ENCODE data around the gene DISP1.

Gene DISP1

DNA sequence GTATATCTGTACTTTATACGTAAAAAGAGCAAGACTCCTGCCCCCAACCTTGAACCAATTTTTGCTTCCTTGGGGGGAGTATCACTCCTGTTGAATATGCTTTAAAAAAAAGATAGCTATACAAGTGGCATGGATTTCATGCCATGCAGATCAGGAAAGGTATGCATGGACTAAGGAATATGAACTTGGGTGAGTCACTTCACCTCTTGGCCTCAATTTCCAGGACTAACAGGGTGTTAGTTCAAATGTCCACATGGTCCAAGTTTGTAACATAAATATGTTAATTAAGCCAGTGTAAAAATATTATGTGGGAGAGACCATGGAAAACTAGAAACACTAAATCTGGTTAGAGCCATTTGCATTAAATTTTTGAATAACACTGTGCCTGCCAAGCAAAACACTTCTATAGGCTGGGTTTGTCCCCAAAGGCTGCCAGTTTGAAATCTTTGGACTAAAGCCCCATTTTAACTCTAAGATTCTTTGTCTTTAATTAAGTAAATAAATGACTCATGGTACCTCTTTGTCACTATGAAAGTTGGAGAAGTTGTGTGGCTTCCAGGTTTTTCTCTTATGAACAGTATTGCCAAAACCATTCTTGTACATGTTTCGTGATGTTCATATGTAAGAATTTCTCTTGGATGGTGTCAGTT lies 44.7 kb upstream of the DISP1 start:
- no peak overlapping the region for H3K27ac ChIP-seq
- in situ Hi-C loops (cut with HindIII; ENCODE audit: low pct_ligation_motif_present, low sequenced_read_pairs): no loop called here
- TF ChIP-seq, protein P1, sequence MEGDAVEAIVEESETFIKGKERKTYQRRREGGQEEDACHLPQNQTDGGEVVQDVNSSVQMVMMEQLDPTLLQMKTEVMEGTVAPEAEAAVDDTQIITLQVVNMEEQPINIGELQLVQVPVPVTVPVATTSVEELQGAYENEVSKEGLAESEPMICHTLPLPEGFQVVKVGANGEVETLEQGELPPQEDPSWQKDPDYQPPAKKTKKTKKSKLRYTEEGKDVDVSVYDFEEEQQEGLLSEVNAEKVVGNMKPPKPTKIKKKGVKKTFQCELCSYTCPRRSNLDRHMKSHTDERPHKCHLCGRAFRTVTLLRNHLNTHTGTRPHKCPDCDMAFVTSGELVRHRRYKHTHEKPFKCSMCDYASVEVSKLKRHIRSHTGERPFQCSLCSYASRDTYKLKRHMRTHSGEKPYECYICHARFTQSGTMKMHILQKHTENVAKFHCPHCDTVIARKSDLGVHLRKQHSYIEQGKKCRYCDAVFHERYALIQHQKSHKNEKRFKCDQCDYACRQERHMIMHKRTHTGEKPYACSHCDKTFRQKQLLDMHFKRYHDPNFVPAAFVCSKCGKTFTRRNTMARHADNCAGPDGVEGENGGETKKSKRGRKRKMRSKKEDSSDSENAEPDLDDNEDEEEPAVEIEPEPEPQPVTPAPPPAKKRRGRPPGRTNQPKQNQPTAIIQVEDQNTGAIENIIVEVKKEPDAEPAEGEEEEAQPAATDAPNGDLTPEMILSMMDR (IDR thresholded peaks at IDR 0.05; ENCODE audit: low read depth, low read length, missing control alignments): no peak
- DNase-seq: no peak
- no peaks in the 10 kb centered on the region for H3K27me3 ChIP-seq (replicated peaks)
- H3K4me3 ChIP-seq (ENCODE audit: low read depth, low read length): no peak overlapping the region
- no peaks in the 10 kb centered on the region for H3K36me3 ChIP-seq (replicated peaks)

GRCh38 chr1:222772996-222773379 lies 41.9 kb upstream of the DISP1 start:
- Histone ChIP-seq H3K27me3 (replicated peaks) (no peaks in the 10 kb centered on the region), H3K27ac (no peak overlapping the region), H3K4me3 (ENCODE audit: low read depth, low read length) (no peak overlapping the region), H3K36me3 (replicated peaks) (no peaks in the 10 kb centered on the region)
- DNase-seq: no peak
- TF ChIP-seq, protein P1 (IDR thresholded peaks at IDR 0.05; ENCODE audit: low read depth, low read length, missing control alignments): no peak
- in situ Hi-C loops (cut with HindIII; ENCODE audit: low pct_ligation_motif_present, low sequenced_read_pairs): no loop called here

DNA sequence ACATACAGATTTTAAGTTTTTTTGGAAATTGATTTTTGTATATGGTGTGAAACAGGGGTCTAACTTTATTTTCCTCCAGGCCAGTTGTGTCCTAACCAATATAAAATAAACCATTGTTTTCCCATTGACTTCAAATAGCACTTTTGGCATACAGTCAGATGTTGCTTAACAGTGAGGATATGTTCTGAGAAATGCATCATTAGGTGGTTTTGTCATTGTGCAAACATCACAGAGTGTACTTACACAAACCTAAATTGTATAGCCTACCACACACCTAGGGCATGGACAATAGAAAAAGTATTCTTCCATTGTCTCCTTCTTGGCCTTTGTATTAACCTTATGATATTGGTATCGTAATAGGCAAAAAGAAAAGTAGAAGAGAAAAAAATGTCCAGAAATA lies 37.4 kb upstream of the DISP1 start:
- DNase-seq: no peak
- in situ Hi-C loops (cut with HindIII; ENCODE audit: low pct_ligation_motif_present, low sequenced_read_pairs): no loop called here
- Histone ChIP-seq H3K4me3 (ENCODE audit: low read depth, low read length) (no peak overlapping the region), H3K27me3 (replicated peaks) (no peaks in the 10 kb centered on the region), H3K27ac (no peak overlapping the region), H3K36me3 (replicated peaks) (no peaks in the 10 kb centered on the region)
- TF ChIP-seq, protein P1 (IDR thresholded peaks at IDR 0.05; ENCODE audit: low read depth, low read length, missing control alignments): no peak

GRCh38 chr1:222777977-222778376 lies 36.9 kb upstream of the DISP1 start:
- TF ChIP-seq, protein P1 (IDR thresholded peaks at IDR 0.05; ENCODE audit: low read depth, low read length, missing control alignments): no peak
- Histone ChIP-seq H3K36me3 (replicated peaks) (no peaks in the 10 kb centered on the region), H3K27ac (no peak overlapping the region), H3K27me3 (replicated peaks) (no peaks in the 10 kb centered on the region), H3K4me3 (ENCODE audit: low read depth, low read length) (no peak overlapping the region)
- in situ Hi-C loops (cut with HindIII; ENCODE audit: low pct_ligation_motif_present, low sequenced_read_pairs): no loop called here
- DNase-seq: no peak

GRCh38 chr1:222781251-222781650 lies 33.6 kb upstream of the DISP1 start:
- Histone ChIP-seq H3K4me3 (ENCODE audit: low read depth, low read length) (no peak overlapping the region), H3K36me3 (replicated peaks) (no peaks in the 10 kb centered on the region), H3K27ac (no peak overlapping the region), H3K27me3 (replicated peaks) (peaks cover 3% of the 10 kb centered on the region)
- no peak for DNase-seq
- TF ChIP-seq, protein P1 (IDR thresholded peaks at IDR 0.05; ENCODE audit: low read depth, low read length, missing control alignments): no peak
- in situ Hi-C loops (cut with HindIII; ENCODE audit: low pct_ligation_motif_present, low sequenced_read_pairs): loop anchor here (10.0 kb wide), 1 partner anchor 304 kb away; no protein-coding TSS in a partner anchor

DNA sequence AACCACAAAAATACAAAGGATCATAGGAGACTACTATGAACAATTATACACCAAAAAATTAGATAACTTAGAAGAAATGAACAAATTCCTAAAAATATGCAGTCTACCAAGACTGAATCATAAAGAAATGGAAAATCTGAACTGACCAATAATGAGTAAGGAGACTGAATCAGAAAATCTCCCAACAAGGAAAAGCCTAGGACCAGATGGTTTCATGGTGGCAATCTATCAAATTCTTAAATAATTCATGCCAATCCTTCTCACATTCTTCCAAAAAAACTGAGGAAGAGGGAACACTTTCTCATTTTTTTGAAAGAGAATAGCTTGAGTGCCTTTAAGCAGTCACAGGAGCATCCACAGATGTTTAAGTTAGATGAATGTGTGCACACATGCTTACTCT lies 31.8 kb upstream of the DISP1 start:
- peaks cover 3% of the 10 kb centered on the region for H3K27me3 ChIP-seq (replicated peaks)
- H3K36me3 ChIP-seq (replicated peaks): no peaks in the 10 kb centered on the region
- TF ChIP-seq, protein P1 (IDR thresholded peaks at IDR 0.05; ENCODE audit: low read depth, low read length, missing control alignments): no peak
- H3K4me3 ChIP-seq (ENCODE audit: low read depth, low read length): no peak overlapping the region
- in situ Hi-C loops (cut with HindIII; ENCODE audit: low pct_ligation_motif_present, low sequenced_read_pairs): loop anchor here (10.0 kb wide), 1 partner anchor 302 kb away; no protein-coding TSS in a partner anchor
- no peak overlapping the region for H3K27ac ChIP-seq
- no peak for DNase-seq

Measured in brain microvascular endothelial cell (primary cell).